Right lobe of liver (tissue), 6 donors: ENCODE data around the gene GALNTL6. TPM values are rescaled to one million over a fixed set of nuclear protein-coding genes. Genes with fewer than 3 reads are reported as not detected.

Experiments used
- ATAC-seq, 4 donors: fragments of 200-7000 bp; cut with Tn5 transposase; one replicate each; pipeline ENCODE4 v1.9.1; 2020; ENCODE audit warnings: mild to moderate bottlenecking in 4 of 4, moderate library complexity in 4 of 4
- DNase-seq, 3 donors: peaks; one replicate each; pipeline ENCODE4 v3.0.0-alpha.2; 2020
- H3K27ac ChIP-seq, 3 donors: fragments of 200-600 bp; one replicate each; pipeline ENCODE4 v1.8.0; 2022
- H3K27me3 ChIP-seq, 2 donors: fragments of 200-600 bp; one replicate each; pipeline ENCODE4 v1.8.0; 2022
- H3K36me3 ChIP-seq, 4 donors: fragments of 200-600 bp; sonication (generic) in 1 of 4; one replicate each; pipeline versions ENCODE4 v1.5.1 to v1.8.0; 2017 to 2022; ENCODE audit warnings: control low read depth in 1 of 4
- H3K4me1 ChIP-seq, 4 donors: fragments of 200-600 bp; sonication (generic) in 1 of 4; one replicate each; pipeline versions ENCODE4 v1.5.1 to v1.8.0; 2017 to 2022; ENCODE audit warnings: control low read depth in 1 of 4
- H3K4me3 ChIP-seq, 3 donors: fragments of 200-600 bp; one replicate each; pipeline ENCODE4 v1.8.0; 2022
- H3K9me3 ChIP-seq, 4 donors: fragments of 200-600 bp; sonication (generic) in 1 of 4; one replicate each; pipeline versions ENCODE4 v1.5.1 to v1.8.0; 2017 to 2022; ENCODE audit warnings: control low read depth in 1 of 4
- CTCF ChIP-seq, 4 donors: fragments of 200-600 bp in 3 of 4; fragments of 450-650 bp in 1 of 4; IDR thresholded peaks; one replicate each; pipeline versions ENCODE4 v1.5.1 to v1.8.0; 2016 to 2022; ENCODE audit warnings: antibody characterized with exemption in 4 of 4, mild to moderate bottlenecking in 2 of 4
- POLR2A ChIP-seq: fragments of 450-650 bp; IDR thresholded peaks from one replicate; pipeline ENCODE4 v1.6.1; 2017; ENCODE audit warnings: antibody characterized with exemption, mild to moderate bottlenecking
- WGBS: methylation state at CpG from one replicate; pipeline ENCODE4 v1.1.6; 2018; ENCODE audit warnings: low coverage, low lambda C conversion rate; ENCODE audit not compliant: insufficient coverage; ENCODE audit errors: missing lambda C conversion rate; 5-methylcytosine and 5-hydroxymethylcytosine counted together
- intact Hi-C, 2 donors: fragments of 100-400 bp; cut with DNase I; formaldehyde crosslinking; loops; one replicate each; pipeline versions ENCODE4 v1.11.2 to v1.14.1; 2022
- total RNA-seq, 6 experiments: library from RNA; depleted of rRNA in 2 of 6; stranded (reverse); fragments of >200 nt in 2 of 6; fragmentation: NEBNext Ultra II Directional in 3 of 6; extraction: Animal tissue kit (Norgen Biotek cat#: 25700) in 3 of 6; gene quantifications; one replicate each; pipeline versions ENCODE4 v1.1.0 to v1.2.4, GENCODE V29; 2016 to 2023
- donor health status: DM: no; HTN: yes; CAD: no.
- donor health status: DM: no; HTN: no; CAD: no.
- donor health status: DM: no; HTN: no; CAD: no.
- donor health status: DM: no; HTN: yes; CAD: no.
- donor health status: DM: no; HTN: yes; CAD: no.

GALNTL6 gene
- total RNA-seq, 6 experiments from 2014 or later = 0.15 to 1.1 (median 0.30) TPM; not detected in 3

GRCh38 chr4:173012608-173013007 is 1199.4 kb downstream of the GALNTL6 start:
- WGBS = 69% methylated on average over 4 of the region's 8 CpGs
- Histone ChIP-seq H3K9me3 (no peaks in the 10 kb centered on the region), H3K4me1 (no peaks in the 10 kb centered on the region), H3K27me3 (no peaks in the 10 kb centered on the region), H3K27ac (no peak overlapping the region), H3K36me3 (no peaks in the 10 kb centered on the region), H3K4me3 (no peak overlapping the region)
- ATAC-seq = no peak
- TF ChIP-seq POLR2A (no peak), CTCF (IDR thresholded peaks at IDR 0.05) (no peak)
- intact Hi-C loops = loop anchor here (10.0 kb wide), 1 partner anchor 242 kb away; no protein-coding TSS in a partner anchor
- DNase-seq = no peak

GRCh38 chr4:173013232-173013930 is 1200.2 kb downstream of the GALNTL6 start:
- Histone ChIP-seq H3K27me3 (no peaks in the 10 kb centered on the region), H3K27ac (no peak overlapping the region), H3K9me3 (no peaks in the 10 kb centered on the region), H3K4me3 (no peak overlapping the region), H3K4me1 (no peaks in the 10 kb centered on the region), H3K36me3 (no peaks in the 10 kb centered on the region)
- TF ChIP-seq POLR2A (no peak), CTCF (IDR thresholded peaks at IDR 0.05) (peak; percentile 41 to 64 (median 60))
- DNase-seq = no peak
- ATAC-seq = peak; percentile 61 to 80 (median 74)
- WGBS = 19% methylated on average over 6 of the region's 6 CpGs
- intact Hi-C loops = loop anchor here (10.0 kb wide), 1 partner anchor 241 kb away; no protein-coding TSS in a partner anchor

- ATAC-seq (no peak), DNase-seq (no peak)
- WGBS = 34% methylated on average over 4 of the region's 4 CpGs
- Histone ChIP-seq H3K36me3 (no peaks in the 10 kb centered on the region), H3K4me1 (no peaks in the 10 kb centered on the region), H3K9me3 (no peaks in the 10 kb centered on the region), H3K27me3 (no peaks in the 10 kb centered on the region), H3K27ac (no peak overlapping the region), H3K4me3 (no peak overlapping the region)
- TF ChIP-seq CTCF (IDR thresholded peaks at IDR 0.05) (no peak), POLR2A (no peak)
- intact Hi-C loops = loop anchor here (10.0 kb wide), 1 partner anchor 241 kb away; no protein-coding TSS in a partner anchor
Measured at GRCh38 chr4:173014113-173014558, 1200.9 kb downstream of the GALNTL6 start.

- ATAC-seq = no peak
- TF ChIP-seq CTCF (IDR thresholded peaks at IDR 0.05) (no peak), POLR2A (no peak)
Measured at GRCh38 chr4:173014836-173015235, 1201.6 kb downstream of the GALNTL6 start.

More at GRCh38 chr4:173014836-173015235, 1201.6 kb downstream of the GALNTL6 start:
- no peaks in the 10 kb centered on the region for H3K36me3 ChIP-seq
- H3K27me3 ChIP-seq = no peaks in the 10 kb centered on the region
- DNase-seq = no peak
- 78% methylated on average over 3 of the region's 4 CpGs for WGBS
- H3K4me3 ChIP-seq = no peak overlapping the region
- intact Hi-C loops = loop anchor here (10.0 kb wide), 1 partner anchor 240 kb away; no protein-coding TSS in a partner anchor
- H3K4me1 ChIP-seq = no peaks in the 10 kb centered on the region
- H3K27ac ChIP-seq = no peak overlapping the region
- no peaks in the 10 kb centered on the region for H3K9me3 ChIP-seq
